Prostate gland (tissue), 2 donors: Measurements from ENCODE around the gene CORO2B. TPM values are rescaled to one million over a fixed set of nuclear protein-coding genes. Genes with fewer than 3 reads are reported as not detected.

Source experiments
- DNase-seq: peaks from one replicate; pipeline ENCODE4 v3.0.0-alpha.2; 2019; ENCODE audit warnings: low spot score
- H3K27ac ChIP-seq, 2 donors: fragments of 200-600 bp; sonication (generic); 2 replicates each; pipeline ENCODE4 v1.5.1; 2017 to 2019
- H3K27me3 ChIP-seq: fragments of 200-600 bp; sonication (generic); replicated peaks from 2 replicates; pipeline ENCODE4 v1.5.1; 2019; ENCODE audit not compliant: insufficient read depth
- H3K36me3 ChIP-seq, 2 donors: fragments of 200-600 bp; sonication (generic); 1 replicate in 1 of 2; 2 replicates in 1 of 2; pipeline versions ENCODE4 v1.5.1 to v1.8.1; 2017 to 2019
- H3K4me1 ChIP-seq: fragments of 200-600 bp; sonication (generic); replicated peaks from 2 replicates; pipeline ENCODE4 v1.5.1; 2019
- H3K4me3 ChIP-seq, 2 donors: fragments of 200-600 bp; sonication (generic); 2 replicates each; pipeline ENCODE4 v1.5.1; 2017 to 2019
- H3K9me3 ChIP-seq: fragments of 200-600 bp; sonication (generic); 2 replicates; pipeline ENCODE4 v1.5.1; 2017
- CTCF ChIP-seq, 4 experiments: fragments of 200-600 bp in 2 of 4; fragments of 450-650 bp in 2 of 4; sonication (generic) in 2 of 4; IDR thresholded peaks; 1 replicate in 3 of 4; 2 replicates in 1 of 4; pipeline ENCODE4 v1.5.1; 2016 to 2019; ENCODE audit warnings: antibody characterized with exemption in 4 of 4, mild to moderate bottlenecking in 2 of 4, moderate library complexity in 2 of 4
- POLR2A ChIP-seq: fragments of 450-650 bp; IDR thresholded peaks from one replicate; pipeline ENCODE4 v1.6.1; 2016; ENCODE audit warnings: antibody characterized with exemption, mild to moderate bottlenecking
- POLR2AphosphoS5 ChIP-seq: sonication (generic); formaldehyde crosslinking; IDR thresholded peaks from one replicate; pipeline ENCODE4 v1.6.1; 2017; ENCODE audit warnings: antibody characterized with exemption
- WGBS: methylation state at CpG from one replicate; pipeline ENCODE4 v1.1.5; 2018; 5-methylcytosine and 5-hydroxymethylcytosine counted together
- intact Hi-C: fragments of 100-400 bp; cut with DNase I; formaldehyde crosslinking; loops from one replicate; pipeline ENCODE4 v1.14.2; 2022
- total RNA-seq, 2 donors: library from RNA; depleted of rRNA; stranded (reverse); fragments of >200 nt; gene quantifications; one replicate each; pipeline ENCODE4 v1.1.0, GENCODE V29; 2016

The CORO2B gene
- total RNA-seq, 2 donors from 2014 or later, result 0.50 to 1.4 TPM

- no peak for DNase-seq
- TF ChIP-seq CTCF (IDR thresholded peaks at IDR 0.05) (no peak), POLR2AphosphoS5 (no peak), POLR2A (no peak)
- WGBS, result 89% methylated on average over 13 of the region's 13 CpGs
These were observed 44.6 kb downstream of the CORO2B start for GRCh38 chr15:68623301-68623892.

GRCh38 chr15:68625853-68626252, 47.1 kb downstream of the CORO2B start:
- no peak for DNase-seq
- Histone ChIP-seq H3K36me3 (no peaks in the 10 kb centered on the region), H3K9me3 (no peaks in the 10 kb centered on the region), H3K27ac (no peak overlapping the region), H3K4me3 (no peak overlapping the region), H3K27me3 (no peaks in the 10 kb centered on the region), H3K4me1 (no peaks in the 10 kb centered on the region)
- TF ChIP-seq POLR2AphosphoS5, result no peak
- TF ChIP-seq POLR2A, result no peak
- TF ChIP-seq CTCF (IDR thresholded peaks at IDR 0.05), result no peak
- intact Hi-C loops, result no loop called here
- WGBS, result 67% methylated on average over 4 of the region's 4 CpGs

More at GRCh38 chr15:68623301-68623892, 44.6 kb downstream of the CORO2B start:
- Histone ChIP-seq H3K9me3 (no peaks in the 10 kb centered on the region), H3K4me3 (no peak overlapping the region), H3K36me3 (no peaks in the 10 kb centered on the region), H3K27me3 (no peaks in the 10 kb centered on the region), H3K27ac (no peak overlapping the region), H3K4me1 (no peaks in the 10 kb centered on the region)
- intact Hi-C loops, result no loop called here

GRCh38 chr15:68626283-68626682, 47.5 kb downstream of the CORO2B start:
- no peaks in the 10 kb centered on the region for H3K4me1 ChIP-seq
- intact Hi-C loops, result no loop called here
- no peak for DNase-seq
- H3K27me3 ChIP-seq, result no peaks in the 10 kb centered on the region
- no peaks in the 10 kb centered on the region for H3K36me3 ChIP-seq
- 56% methylated on average over 3 of the region's 3 CpGs for WGBS
- no peak overlapping the region for H3K27ac ChIP-seq
- no peaks in the 10 kb centered on the region for H3K9me3 ChIP-seq
- H3K4me3 ChIP-seq, result no peak overlapping the region
- TF ChIP-seq POLR2AphosphoS5 (no peak), CTCF (IDR thresholded peaks at IDR 0.05) (no peak), POLR2A (no peak)

GRCh38 chr15:68626739-68627138, 47.9 kb downstream of the CORO2B start:
- Histone ChIP-seq H3K27ac (no peak overlapping the region), H3K9me3 (no peaks in the 10 kb centered on the region), H3K4me1 (no peaks in the 10 kb centered on the region), H3K27me3 (no peaks in the 10 kb centered on the region), H3K36me3 (no peaks in the 10 kb centered on the region), H3K4me3 (no peak overlapping the region)
- TF ChIP-seq CTCF (IDR thresholded peaks at IDR 0.05) (no peak), POLR2A (no peak), POLR2AphosphoS5 (no peak)
- no peak for DNase-seq
- intact Hi-C loops, result no loop called here
- 89% methylated on average over 3 of the region's 3 CpGs for WGBS

- Histone ChIP-seq H3K27ac (no peak overlapping the region), H3K9me3 (no peaks in the 10 kb centered on the region), H3K27me3 (no peaks in the 10 kb centered on the region), H3K4me3 (no peak overlapping the region), H3K36me3 (no peaks in the 10 kb centered on the region), H3K4me1 (no peaks in the 10 kb centered on the region)
- no peak for DNase-seq
- 89% methylated on average over 7 of the region's 7 CpGs for WGBS
- no peak for TF ChIP-seq POLR2AphosphoS5
- TF ChIP-seq CTCF (IDR thresholded peaks at IDR 0.05), result no peak
- TF ChIP-seq POLR2A, result no peak
- intact Hi-C loops, result no loop called here
These were observed 48.7 kb downstream of the CORO2B start for GRCh38 chr15:68627476-68627875.
